Articular chondrocyte of knee joint (primary cell): Measurements from ENCODE around the gene FCGR1A. TPM values are rescaled to one million over a fixed set of nuclear protein-coding genes. Genes with fewer than 3 reads are reported as not detected.

Source experiments
- total RNA-seq: library from RNA; depleted of rRNA; stranded (reverse); fragments of >200 nt; gene quantifications from 2 replicates; pipeline ENCODE4 v1.2.3, GENCODE V29; 2012

FCGR1A gene
- total RNA-seq: not detected in 2 replicates

DNA sequence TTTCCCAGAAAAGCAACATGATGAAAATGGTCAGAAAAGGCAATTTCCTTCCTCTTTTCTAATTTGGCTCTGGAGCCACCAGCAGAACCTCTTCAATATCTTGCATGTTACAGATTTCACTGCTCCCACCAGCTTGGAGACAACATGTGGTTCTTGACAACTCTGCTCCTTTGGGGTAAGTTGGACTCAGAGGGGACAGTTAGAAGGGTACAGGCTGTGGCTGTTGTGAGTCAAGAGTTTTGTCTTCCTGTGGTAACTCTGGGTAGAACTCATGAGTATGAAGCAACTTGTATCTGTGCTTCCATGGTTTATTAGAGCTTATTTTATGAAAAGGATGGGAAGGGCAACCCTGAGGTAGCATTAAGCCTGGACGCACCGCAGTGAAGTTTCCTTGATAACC is at the start of gene FCGR1A:
Gene FCGR1A (plus strand): TSS at position 95 of the 400 bp plus-strand sequence. CDS start 50 bp downstream, at position 145.

Other genes starting within 250 kb of the FCGR1A start
- gene PPIAL4C, start 198.8 kb upstream of the FCGR1A start, total RNA-seq: not detected in 2 replicates
- 4.2 and 6.4 TPM in 2 replicates for gene BOLA1, start 116.9 kb downstream of the FCGR1A start, total RNA-seq
- 9.9 and 17.2 TPM in 2 replicates for gene SV2A, start 135.2 kb downstream of the FCGR1A start, total RNA-seq
- gene SF3B4, start 145.1 kb downstream of the FCGR1A start, total RNA-seq: 16.1 and 18.6 TPM in 2 replicates
- gene MTMR11, start 154.2 kb downstream of the FCGR1A start, total RNA-seq: 14.8 and 18.9 TPM in 2 replicates
- gene OTUD7B, start 228.0 kb downstream of the FCGR1A start, total RNA-seq: 23.7 and 28.3 TPM in 2 replicates